DOHH2 (cell line): ENCODE measurements around the gene ZNF592.

Source experiments
- H3F3A ChIP-seq: fragments of 200-600 bp; sonication (generic), shearing (Covaris generic); 2 replicates; pipeline ENCODE4 v1.6.0; 2016; ENCODE audit warnings: antibody characterized with exemption, mild to moderate bottlenecking; ENCODE audit not compliant: control insufficient read depth, insufficient read depth
- H3K27ac ChIP-seq: fragments of 200-600 bp; sonication (generic); 2 replicates; pipeline ENCODE4 v1.5.1; 2014; ENCODE audit warnings: low read depth, mild to moderate bottlenecking, low read length, moderate library complexity
- H3K27me3 ChIP-seq: fragments of 200-600 bp; sonication (generic); 2 replicates; pipeline ENCODE4 v1.6.1; 2014; ENCODE audit warnings: mild to moderate bottlenecking, low read length, mixed read lengths; ENCODE audit not compliant: control insufficient read depth
- H3K36me3 ChIP-seq: fragments of 200-600 bp; sonication (generic); 2 replicates; pipeline ENCODE4 v1.6.1; 2014; ENCODE audit warnings: mild to moderate bottlenecking, low read length, moderate library complexity, mixed read lengths; ENCODE audit not compliant: control insufficient read depth
- H3K4me1 ChIP-seq: fragments of 200-600 bp; sonication (generic); 2 replicates; pipeline ENCODE4 v1.6.1; 2014; ENCODE audit warnings: mild to moderate bottlenecking, low read length, mixed read lengths; ENCODE audit not compliant: control insufficient read depth
- H3K4me2 ChIP-seq: fragments of 200-600 bp; sonication (generic); 2 replicates; pipeline ENCODE4 v1.6.0; 2014; ENCODE audit warnings: mild to moderate bottlenecking, low read length, moderate library complexity
- H3K4me3 ChIP-seq: fragments of 200-600 bp; sonication (generic); 2 replicates; pipeline ENCODE4 v1.5.1; 2014; ENCODE audit warnings: mild to moderate bottlenecking, low read length, mixed read lengths
- H3K79me2 ChIP-seq: fragments of 200-600 bp; sonication (generic); 2 replicates; pipeline ENCODE4 v1.6.1; 2014; ENCODE audit warnings: mild to moderate bottlenecking, low read length, mixed read lengths; ENCODE audit not compliant: control insufficient read depth
- H3K9me2 ChIP-seq: fragments of 200-600 bp; sonication (generic); replicated peaks from 2 replicates; pipeline ENCODE4 v1.6.1; 2014; ENCODE audit warnings: mild to moderate bottlenecking, low read length, mixed read lengths; ENCODE audit not compliant: control insufficient read depth
- H3K9me3 ChIP-seq: fragments of 200-600 bp; sonication (generic); 2 replicates; pipeline ENCODE4 v1.6.1; 2014; ENCODE audit warnings: antibody characterized with exemption, low read length, mixed read lengths; ENCODE audit not compliant: control insufficient read depth, insufficient read depth
- H4K20me1 ChIP-seq: fragments of 200-600 bp; sonication (generic); 2 replicates; pipeline ENCODE4 v1.6.0; 2014; ENCODE audit warnings: low read depth, mild to moderate bottlenecking, antibody characterized with exemption, low read length, moderate library complexity; ENCODE audit not compliant: control insufficient read depth, insufficient read depth
- EZH2phosphoT487 ChIP-seq: fragments of 200-600 bp; sonication (generic); IDR thresholded peaks from 2 replicates; pipeline ENCODE4 v1.6.1; 2017; ENCODE audit warnings: borderline replicate concordance, mild to moderate bottlenecking, antibody characterized with exemption, low read length, moderate library complexity, mixed read lengths
- TF ChIP-seq, protein P1 (sequence below): fragments of 200-600 bp; sonication (generic); IDR thresholded peaks from one replicate; pipeline ENCODE4 v1.5.1; 2014; ENCODE audit warnings: antibody characterized with exemption, mild to moderate bottlenecking, low read depth, low read length; ENCODE audit not compliant: poor library complexity, severe bottlenecking

ZNF592 gene

DNA sequence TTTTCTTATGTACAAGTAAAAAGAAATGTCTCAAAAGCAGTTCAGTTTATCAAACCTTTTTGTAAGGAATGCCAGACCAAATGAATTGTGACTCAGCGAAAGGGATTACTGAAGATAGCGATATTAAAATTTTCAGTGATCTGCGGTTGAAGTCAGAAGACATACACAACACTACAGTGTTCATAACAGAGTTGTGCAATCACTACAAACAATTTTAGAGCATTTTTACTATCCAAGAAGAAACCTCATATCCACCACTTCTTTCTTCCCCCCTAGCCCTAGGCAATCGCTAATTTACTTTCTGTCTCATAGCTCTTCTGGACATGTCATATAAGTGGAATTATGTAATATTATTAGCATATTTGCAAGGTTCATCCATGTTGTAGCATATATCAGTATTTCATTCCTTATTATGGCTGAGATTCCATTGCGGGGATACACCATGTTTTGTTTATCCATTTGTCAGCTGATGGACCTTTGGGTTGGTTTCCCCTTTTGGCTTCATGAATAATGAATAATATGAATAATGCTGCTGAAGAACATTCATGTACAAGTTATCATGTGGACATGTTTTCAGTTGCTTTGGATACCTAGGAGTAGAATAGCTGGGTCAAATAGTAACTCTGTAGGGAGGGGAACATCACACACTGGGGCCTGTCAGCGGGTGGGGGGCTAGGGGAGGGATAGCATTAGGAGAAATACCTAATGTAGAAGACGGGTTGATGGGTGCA, 45.2 kb downstream of the ZNF592 start:
- H3F3A ChIP-seq = no peaks in the 10 kb centered on the region
- H3K79me2 ChIP-seq = peaks cover 21% of the 10 kb centered on the region

DNA sequence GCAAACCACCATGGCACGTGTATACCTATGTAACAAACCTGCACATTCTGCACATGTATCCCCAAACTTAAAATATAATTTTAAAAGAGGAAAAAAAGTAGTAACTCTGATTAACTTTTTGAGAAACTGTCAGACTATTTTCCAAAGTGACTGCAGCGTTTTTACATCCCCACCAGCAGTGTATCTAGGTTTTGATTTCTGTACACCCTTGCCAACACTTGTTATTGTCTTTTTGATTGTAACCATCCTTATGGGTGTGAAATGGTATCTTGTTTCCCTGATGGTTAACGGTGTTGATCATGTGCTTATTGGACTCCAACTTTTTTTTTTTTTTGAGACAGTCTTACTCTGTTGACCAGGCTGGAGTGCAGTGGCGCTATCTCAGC, 45.8 kb downstream of the ZNF592 start:
- Histone ChIP-seq H3K4me3 (no peak overlapping the region), H3K4me2 (no peak overlapping the region), H3K27me3 (no peaks in the 10 kb centered on the region), H3K27ac (no peak overlapping the region), H3K79me2 (peaks cover 15% of the 10 kb centered on the region), H3K4me1 (no peaks in the 10 kb centered on the region), H3K36me3 (peaks cover 73% of the 10 kb centered on the region), H3K9me2 (no peaks in the 10 kb centered on the region), H3F3A (no peaks in the 10 kb centered on the region), H4K20me1 (peaks cover 3% of the 10 kb centered on the region; the same call in 1 of the 2 replicates), H3K9me3 (no peaks in the 10 kb centered on the region)
- no peak for TF ChIP-seq EZH2phosphoT487

More for the DNA sequence above, 45.2 kb downstream of the ZNF592 start:
- Histone ChIP-seq H3K4me1 (no peaks in the 10 kb centered on the region), H3K9me2 (no peaks in the 10 kb centered on the region), H3K4me2 (no peak overlapping the region), H4K20me1 (peaks cover 8% of the 10 kb centered on the region; the same call in 1 of the 2 replicates), H3K36me3 (peaks cover 73% of the 10 kb centered on the region), H3K27ac (no peak overlapping the region), H3K9me3 (no peaks in the 10 kb centered on the region), H3K4me3 (no peak overlapping the region), H3K27me3 (no peaks in the 10 kb centered on the region)
- TF ChIP-seq EZH2phosphoT487 = no peak
- TF ChIP-seq, protein P1, sequence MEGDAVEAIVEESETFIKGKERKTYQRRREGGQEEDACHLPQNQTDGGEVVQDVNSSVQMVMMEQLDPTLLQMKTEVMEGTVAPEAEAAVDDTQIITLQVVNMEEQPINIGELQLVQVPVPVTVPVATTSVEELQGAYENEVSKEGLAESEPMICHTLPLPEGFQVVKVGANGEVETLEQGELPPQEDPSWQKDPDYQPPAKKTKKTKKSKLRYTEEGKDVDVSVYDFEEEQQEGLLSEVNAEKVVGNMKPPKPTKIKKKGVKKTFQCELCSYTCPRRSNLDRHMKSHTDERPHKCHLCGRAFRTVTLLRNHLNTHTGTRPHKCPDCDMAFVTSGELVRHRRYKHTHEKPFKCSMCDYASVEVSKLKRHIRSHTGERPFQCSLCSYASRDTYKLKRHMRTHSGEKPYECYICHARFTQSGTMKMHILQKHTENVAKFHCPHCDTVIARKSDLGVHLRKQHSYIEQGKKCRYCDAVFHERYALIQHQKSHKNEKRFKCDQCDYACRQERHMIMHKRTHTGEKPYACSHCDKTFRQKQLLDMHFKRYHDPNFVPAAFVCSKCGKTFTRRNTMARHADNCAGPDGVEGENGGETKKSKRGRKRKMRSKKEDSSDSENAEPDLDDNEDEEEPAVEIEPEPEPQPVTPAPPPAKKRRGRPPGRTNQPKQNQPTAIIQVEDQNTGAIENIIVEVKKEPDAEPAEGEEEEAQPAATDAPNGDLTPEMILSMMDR = no peak

DNA sequence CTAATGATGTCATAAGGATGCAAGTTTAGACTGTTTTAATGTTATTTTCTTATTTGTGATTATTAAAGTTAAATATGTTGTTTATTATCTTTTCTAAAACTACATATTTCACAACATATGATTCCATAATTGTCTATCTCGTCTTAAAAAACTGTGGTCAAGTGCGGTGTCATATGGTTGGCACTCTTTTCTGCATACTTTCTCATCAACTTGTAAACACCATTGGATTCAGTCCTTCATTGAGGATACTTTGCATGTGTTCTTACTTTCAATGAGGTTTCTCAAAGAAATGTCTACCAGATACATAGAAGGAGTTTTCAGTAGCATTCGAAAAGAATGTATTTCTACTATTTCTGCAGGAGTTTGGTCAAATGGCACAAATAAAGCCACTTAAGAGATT, 46.8 kb downstream of the ZNF592 start:
- Histone ChIP-seq H3K9me2 (no peaks in the 10 kb centered on the region), H3K36me3 (peaks cover 78% of the 10 kb centered on the region), H3K79me2 (peaks cover 6% of the 10 kb centered on the region)

DNA sequence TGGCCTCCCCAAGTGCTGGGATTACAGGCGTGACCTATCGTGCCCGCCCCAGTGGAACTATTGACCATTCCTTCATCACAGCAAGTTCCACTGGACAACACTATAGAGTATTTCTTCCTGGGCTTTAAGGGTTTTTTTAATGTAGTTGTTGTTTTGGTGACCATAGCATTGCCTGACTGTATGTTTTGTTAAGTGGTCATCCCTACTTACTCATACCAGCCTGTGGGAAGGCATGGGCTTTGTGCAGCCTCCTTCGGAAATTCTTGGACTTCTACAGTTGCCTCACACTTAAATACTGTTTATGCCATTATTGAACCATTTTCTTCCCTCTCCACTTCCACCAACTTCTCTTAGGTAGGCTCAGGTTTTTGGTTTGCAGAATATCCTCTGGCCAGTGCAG, 48.8 kb downstream of the ZNF592 start:
- Histone ChIP-seq H3F3A (no peaks in the 10 kb centered on the region), H3K9me3 (no peaks in the 10 kb centered on the region), H3K79me2 (0 out of 2 replicates have a peak, but pooled peaks cover 3% of the 10 kb centered on the region), H3K27me3 (no peaks in the 10 kb centered on the region), H4K20me1 (peaks cover 2% of the 10 kb centered on the region; the same call in 1 of the 2 replicates), H3K4me3 (no peak overlapping the region), H3K4me1 (no peaks in the 10 kb centered on the region), H3K36me3 (peaks cover 78% of the 10 kb centered on the region), H3K4me2 (no peak overlapping the region), H3K27ac (no peak overlapping the region), H3K9me2 (no peaks in the 10 kb centered on the region)
- TF ChIP-seq, protein P1 = no peak
- no peak for TF ChIP-seq EZH2phosphoT487

More for the DNA sequence above, 46.8 kb downstream of the ZNF592 start:
- Histone ChIP-seq H3K27ac (no peak overlapping the region), H3K4me2 (no peak overlapping the region), H3K4me3 (no peak overlapping the region), H3K9me3 (no peaks in the 10 kb centered on the region), H4K20me1 (peaks cover 2% of the 10 kb centered on the region; the same call in 1 of the 2 replicates), H3K27me3 (no peaks in the 10 kb centered on the region), H3K4me1 (no peaks in the 10 kb centered on the region), H3F3A (no peaks in the 10 kb centered on the region)
- TF ChIP-seq EZH2phosphoT487 = no peak
- TF ChIP-seq, protein P1 = no peak
